ENCODE results near the gene MUC2. TPM values are rescaled to one million over a fixed set of nuclear protein-coding genes. Genes with fewer than 3 reads are reported as not detected.

Gene MUC2
- polyA plus RNA-seq, 1 donor: 94.8 TPM

GRCh38 chr11:1082728-1083620, 8.3 kb downstream of the MUC2 start:
- peaks cover 5% of the 10 kb centered on the region for H3K9me3 ChIP-seq (ENCODE audit: control insufficient read depth, low read depth, low read length)
- DNase-seq: no peak
- H3K27me3 ChIP-seq (ENCODE audit: control insufficient read depth, insufficient read depth, low read length): no peaks in the 10 kb centered on the region
- no peak overlapping the region for H3K27ac ChIP-seq (ENCODE audit: low read length)
- H3K4me3 ChIP-seq (ENCODE audit: low read length): no peak overlapping the region
- H3K36me3 ChIP-seq (ENCODE audit: control insufficient read depth, insufficient read depth, low read length): no peaks in the 10 kb centered on the region
- H3K4me1 ChIP-seq (ENCODE audit: control insufficient read depth, insufficient read depth, low read length): no peaks in the 10 kb centered on the region
- WGBS (ENCODE audit: insufficient coverage, low lambda C conversion rate): no CpG with 5 or more reads among the region's 33 CpGs

- no peak for DNase-seq
- H3K9me3 ChIP-seq (ENCODE audit: control insufficient read depth, low read depth, low read length): no peaks in the 10 kb centered on the region
These were observed 9.2 kb downstream of the MUC2 start for GRCh38 chr11:1083621-1084551.

GRCh38 chr11:1084561-1085439, 10.1 kb downstream of the MUC2 start:
- Histone ChIP-seq H3K27me3 (ENCODE audit: control insufficient read depth, insufficient read depth, low read length) (no peaks in the 10 kb centered on the region), H3K4me1 (ENCODE audit: control insufficient read depth, insufficient read depth, low read length) (no peaks in the 10 kb centered on the region), H3K27ac (ENCODE audit: low read length) (no peak overlapping the region), H3K36me3 (ENCODE audit: control insufficient read depth, insufficient read depth, low read length) (no peaks in the 10 kb centered on the region), H3K4me3 (ENCODE audit: low read length) (no peak overlapping the region), H3K9me3 (ENCODE audit: control insufficient read depth, low read depth, low read length) (peaks cover 2% of the 10 kb centered on the region)
- no peak for DNase-seq
- WGBS (ENCODE audit: insufficient coverage, low lambda C conversion rate): no CpG with 5 or more reads among the region's 49 CpGs

More at GRCh38 chr11:1083621-1084551, 9.2 kb downstream of the MUC2 start:
- Histone ChIP-seq H3K4me1 (ENCODE audit: control insufficient read depth, insufficient read depth, low read length) (no peaks in the 10 kb centered on the region), H3K27me3 (ENCODE audit: control insufficient read depth, insufficient read depth, low read length) (no peaks in the 10 kb centered on the region), H3K36me3 (ENCODE audit: control insufficient read depth, insufficient read depth, low read length) (no peaks in the 10 kb centered on the region), H3K27ac (ENCODE audit: low read length) (no peak overlapping the region), H3K4me3 (ENCODE audit: low read length) (no peak overlapping the region)
- WGBS (ENCODE audit: insufficient coverage, low lambda C conversion rate): no CpG with 5 or more reads among the region's 34 CpGs

GRCh38 chr11:1085440-1086170, 10.9 kb downstream of the MUC2 start:
- H3K27ac ChIP-seq (ENCODE audit: low read length): no peak overlapping the region
- H3K9me3 ChIP-seq (ENCODE audit: control insufficient read depth, low read depth, low read length): peaks cover 4% of the 10 kb centered on the region
- no peaks in the 10 kb centered on the region for H3K4me1 ChIP-seq (ENCODE audit: control insufficient read depth, insufficient read depth, low read length)
- H3K4me3 ChIP-seq (ENCODE audit: low read length): no peak overlapping the region
- no peaks in the 10 kb centered on the region for H3K27me3 ChIP-seq (ENCODE audit: control insufficient read depth, insufficient read depth, low read length)
- no peak for DNase-seq
- no peaks in the 10 kb centered on the region for H3K36me3 ChIP-seq (ENCODE audit: control insufficient read depth, insufficient read depth, low read length)
- WGBS (ENCODE audit: insufficient coverage, low lambda C conversion rate): no CpG with 5 or more reads among the region's 26 CpGs

- Histone ChIP-seq H3K27ac (ENCODE audit: low read length) (no peak overlapping the region), H3K4me1 (ENCODE audit: control insufficient read depth, insufficient read depth, low read length) (no peaks in the 10 kb centered on the region), H3K36me3 (ENCODE audit: control insufficient read depth, insufficient read depth, low read length) (no peaks in the 10 kb centered on the region), H3K9me3 (ENCODE audit: control insufficient read depth, low read depth, low read length) (peaks cover 4% of the 10 kb centered on the region), H3K4me3 (ENCODE audit: low read length) (no peak overlapping the region), H3K27me3 (ENCODE audit: control insufficient read depth, insufficient read depth, low read length) (no peaks in the 10 kb centered on the region)
- DNase-seq: no peak
- no CpG with 5 or more reads among the region's 31 CpGs for WGBS (ENCODE audit: insufficient coverage, low lambda C conversion rate)
These were observed 11.8 kb downstream of the MUC2 start for GRCh38 chr11:1086171-1087102.

DNA sequence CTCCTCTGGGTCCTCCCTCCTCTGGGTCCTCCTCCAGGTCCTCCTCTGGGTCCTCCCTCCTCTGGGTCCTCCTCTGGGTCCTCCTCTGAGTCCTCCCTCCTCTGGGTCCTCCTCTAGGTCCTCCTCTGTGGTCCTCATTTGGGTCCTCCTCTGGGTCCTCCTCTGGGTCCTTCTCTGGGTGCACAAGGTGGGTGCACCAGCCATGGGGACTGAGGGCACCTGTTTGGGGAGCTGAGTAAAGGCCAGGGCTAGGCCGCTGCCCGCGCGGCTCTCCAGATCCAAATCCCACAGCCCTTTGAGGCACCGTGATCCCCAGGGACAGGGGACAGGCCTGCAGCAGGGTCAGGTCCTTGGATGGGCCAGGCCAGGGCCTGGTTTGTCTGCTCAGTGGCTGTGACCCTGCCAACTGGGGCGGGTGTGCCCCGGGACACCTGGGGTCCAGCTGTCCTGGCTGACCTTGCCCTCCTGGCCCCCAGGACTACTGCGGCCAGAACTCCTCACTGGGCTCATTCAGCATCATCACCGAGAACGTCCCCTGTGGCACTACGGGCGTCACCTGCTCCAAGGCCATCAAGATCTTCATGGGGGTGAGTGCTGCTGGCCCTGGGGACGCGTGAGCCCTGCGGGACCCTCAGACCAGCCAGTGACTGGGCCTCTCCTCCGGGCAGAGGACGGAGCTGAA, 12.7 kb downstream of the MUC2 start:
- WGBS (ENCODE audit: insufficient coverage, low lambda C conversion rate): no CpG with 5 or more reads among the region's 17 CpGs
- no peaks in the 10 kb centered on the region for H3K36me3 ChIP-seq (ENCODE audit: control insufficient read depth, insufficient read depth, low read length)
- H3K4me3 ChIP-seq (ENCODE audit: low read length): no peak overlapping the region
- H3K9me3 ChIP-seq (ENCODE audit: control insufficient read depth, low read depth, low read length): peaks cover 4% of the 10 kb centered on the region
- no peak for DNase-seq
- no peaks in the 10 kb centered on the region for H3K27me3 ChIP-seq (ENCODE audit: control insufficient read depth, insufficient read depth, low read length)
- no peak overlapping the region for H3K27ac ChIP-seq (ENCODE audit: low read length)
- H3K4me1 ChIP-seq (ENCODE audit: control insufficient read depth, insufficient read depth, low read length): no peaks in the 10 kb centered on the region

GRCh38 chr11:1087961-1088926, 13.6 kb downstream of the MUC2 start:
- peak in 1 of 2 donors; percentile 32 for DNase-seq
- H3K4me1 ChIP-seq (ENCODE audit: control insufficient read depth, insufficient read depth, low read length): no peaks in the 10 kb centered on the region
- no CpG with 5 or more reads among the region's 40 CpGs for WGBS (ENCODE audit: insufficient coverage, low lambda C conversion rate)
- H3K9me3 ChIP-seq (ENCODE audit: control insufficient read depth, low read depth, low read length): peaks cover 4% of the 10 kb centered on the region
- H3K36me3 ChIP-seq (ENCODE audit: control insufficient read depth, insufficient read depth, low read length): no peaks in the 10 kb centered on the region
- no peak overlapping the region for H3K27ac ChIP-seq (ENCODE audit: low read length)
- no peak overlapping the region for H3K4me3 ChIP-seq (ENCODE audit: low read length)
- H3K27me3 ChIP-seq (ENCODE audit: control insufficient read depth, insufficient read depth, low read length): no peaks in the 10 kb centered on the region

Measured in large intestine (tissue), 3 donors.